ENCODE measurements around the gene CAMK4. TPM values are rescaled to one million over a fixed set of nuclear protein-coding genes. Genes with fewer than 3 reads are reported as not detected.

The CAMK4 gene
- total RNA-seq, 4 donors from 2014 or later = 0.49 to 4.1 (median 0.94) TPM

DNA sequence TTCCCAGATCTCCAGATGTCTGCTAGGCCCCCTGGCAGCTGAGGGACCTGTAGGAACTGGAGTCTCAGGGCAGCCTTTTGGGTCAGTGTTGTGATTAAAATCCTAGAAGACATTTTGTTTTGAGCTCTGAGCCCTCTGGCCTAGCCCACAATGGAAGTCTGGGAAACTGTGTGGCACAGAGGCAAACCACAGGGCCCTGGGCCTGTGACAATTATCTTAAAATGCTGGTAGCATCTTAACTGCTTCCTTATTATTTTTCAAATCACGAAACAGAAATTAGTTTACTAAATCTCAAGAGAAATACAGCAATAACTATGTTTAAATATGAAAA lies 162.6 kb downstream of the CAMK4 start:
- TF ChIP-seq POLR2A (IDR thresholded peaks at IDR 0.05) = no peak
- TF ChIP-seq, protein P1, sequence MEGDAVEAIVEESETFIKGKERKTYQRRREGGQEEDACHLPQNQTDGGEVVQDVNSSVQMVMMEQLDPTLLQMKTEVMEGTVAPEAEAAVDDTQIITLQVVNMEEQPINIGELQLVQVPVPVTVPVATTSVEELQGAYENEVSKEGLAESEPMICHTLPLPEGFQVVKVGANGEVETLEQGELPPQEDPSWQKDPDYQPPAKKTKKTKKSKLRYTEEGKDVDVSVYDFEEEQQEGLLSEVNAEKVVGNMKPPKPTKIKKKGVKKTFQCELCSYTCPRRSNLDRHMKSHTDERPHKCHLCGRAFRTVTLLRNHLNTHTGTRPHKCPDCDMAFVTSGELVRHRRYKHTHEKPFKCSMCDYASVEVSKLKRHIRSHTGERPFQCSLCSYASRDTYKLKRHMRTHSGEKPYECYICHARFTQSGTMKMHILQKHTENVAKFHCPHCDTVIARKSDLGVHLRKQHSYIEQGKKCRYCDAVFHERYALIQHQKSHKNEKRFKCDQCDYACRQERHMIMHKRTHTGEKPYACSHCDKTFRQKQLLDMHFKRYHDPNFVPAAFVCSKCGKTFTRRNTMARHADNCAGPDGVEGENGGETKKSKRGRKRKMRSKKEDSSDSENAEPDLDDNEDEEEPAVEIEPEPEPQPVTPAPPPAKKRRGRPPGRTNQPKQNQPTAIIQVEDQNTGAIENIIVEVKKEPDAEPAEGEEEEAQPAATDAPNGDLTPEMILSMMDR (IDR thresholded peaks at IDR 0.05) = no peak
- intact Hi-C loops (cut with DNase I; ENCODE audit: low total_unique reads) = no loop called here
- DNase-seq (ENCODE audit: low spot score in 2 of 2) = no peak
- WGBS, 2 donors = 73 to 76% methylated on average over 1 of the region's 1 CpG
- H3K4me3 ChIP-seq (ENCODE audit: low read depth, poor library complexity, severe bottlenecking) = no peak overlapping the region

- no peak overlapping the region for H3K4me3 ChIP-seq (ENCODE audit: low read depth, poor library complexity, severe bottlenecking)
- TF ChIP-seq, protein P1 (IDR thresholded peaks at IDR 0.05) = no peak
- no peak for TF ChIP-seq POLR2A (IDR thresholded peaks at IDR 0.05)
- 0% methylated on average over 1 of the region's 1 CpG for WGBS, 2 donors
- DNase-seq (ENCODE audit: low spot score in 2 of 2) = no peak
- intact Hi-C loops (cut with DNase I; ENCODE audit: low total_unique reads) = no loop called here
These were observed 163.2 kb downstream of the CAMK4 start for GRCh38 chr5:111387361-111387760.

GRCh38 chr5:111389390-111390082 lies 165.4 kb downstream of the CAMK4 start:
- intact Hi-C loops (cut with DNase I; ENCODE audit: low total_unique reads) = no loop called here
- WGBS, 2 donors = 29 to 56% methylated on average over 1 of the region's 1 CpG
- no peak overlapping the region for H3K4me3 ChIP-seq (ENCODE audit: low read depth, poor library complexity, severe bottlenecking)
- TF ChIP-seq POLR2A (IDR thresholded peaks at IDR 0.05) = no peak
- TF ChIP-seq, protein P1 (IDR thresholded peaks at IDR 0.05) = no peak
- DNase-seq (ENCODE audit: low spot score in 2 of 2) = no peak

GRCh38 chr5:111392181-111392580 lies 168.0 kb downstream of the CAMK4 start:
- H3K4me3 ChIP-seq (ENCODE audit: low read depth, poor library complexity, severe bottlenecking) = no peak overlapping the region
- TF ChIP-seq, protein P1 (IDR thresholded peaks at IDR 0.05) = no peak
- no peak for TF ChIP-seq POLR2A (IDR thresholded peaks at IDR 0.05)
- DNase-seq (ENCODE audit: low spot score in 2 of 2) = no peak
- 91 to 94% methylated on average over 2 of the region's 2 CpGs for WGBS, 2 donors
- intact Hi-C loops (cut with DNase I; ENCODE audit: low total_unique reads) = no loop called here

DNA sequence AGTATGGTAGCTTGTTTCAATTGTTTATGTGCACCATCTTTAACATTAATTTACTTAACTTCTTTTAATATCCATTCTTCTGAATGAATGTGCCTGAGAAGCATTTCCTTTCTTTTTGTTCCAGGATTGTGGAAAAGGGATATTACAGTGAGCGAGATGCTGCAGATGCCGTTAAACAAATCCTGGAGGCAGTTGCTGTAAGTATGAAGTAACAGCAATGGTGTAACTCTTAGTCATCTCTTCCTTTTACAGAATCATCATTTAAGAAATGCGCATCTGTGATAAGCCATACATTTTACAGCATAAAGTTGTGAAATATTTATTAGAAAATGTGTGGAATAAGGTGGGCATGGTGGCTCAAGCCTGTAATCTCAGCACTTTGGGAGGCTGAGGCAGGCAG lies 170.4 kb downstream of the CAMK4 start:
- 62 to 73% methylated on average over 3 of the region's 3 CpGs for WGBS, 2 donors
- TF ChIP-seq, protein P1 (IDR thresholded peaks at IDR 0.05) = no peak
- no peak for TF ChIP-seq POLR2A (IDR thresholded peaks at IDR 0.05)
- intact Hi-C loops (cut with DNase I; ENCODE audit: low total_unique reads) = no loop called here
- DNase-seq (ENCODE audit: low spot score in 2 of 2) = no peak
- no peak overlapping the region for H3K4me3 ChIP-seq (ENCODE audit: low read depth, poor library complexity, severe bottlenecking)

GRCh38 chr5:111398013-111398412 lies 173.8 kb downstream of the CAMK4 start:
- DNase-seq (ENCODE audit: low spot score in 2 of 2) = no peak
- intact Hi-C loops (cut with DNase I; ENCODE audit: low total_unique reads) = no loop called here
- TF ChIP-seq, protein P1 (IDR thresholded peaks at IDR 0.05) = no peak
- no peak for TF ChIP-seq POLR2A (IDR thresholded peaks at IDR 0.05)
- no peak overlapping the region for H3K4me3 ChIP-seq (ENCODE audit: low read depth, poor library complexity, severe bottlenecking)
- WGBS, 2 donors = 82 to 89% methylated on average over 2 of the region's 2 CpGs
